ENCODE results near the gene SEC14L2.

GRCh38 chr22:30416403-30416802 is 19.6 kb downstream of the SEC14L2 start:
- TF ChIP-seq CTCF (conservative IDR thresholded peaks at IDR 0.05; ENCODE audit: low read depth, low read length), result no peak
- TF ChIP-seq ELK1 (IDR thresholded peaks at IDR 0.05; ENCODE audit: borderline replicate concordance, low read depth, low read length), result no peak
- TF ChIP-seq RCOR1 (IDR thresholded peaks at IDR 0.05; ENCODE audit: insufficient replicate concordance, low read length), result no peak
- TF ChIP-seq POLR2A (IDR thresholded peaks at IDR 0.05; ENCODE audit: low read depth, low read length), result no peak
- TF ChIP-seq BHLHE40 (IDR thresholded peaks at IDR 0.05; ENCODE audit: low read depth, low read length), result no peak
